Endothelial cell of umbilical vein (primary cell): ENCODE data around the gene RGS7. TPM values are rescaled to one million over a fixed set of nuclear protein-coding genes. Genes with fewer than 3 reads are reported as not detected.

ENCODE experiments used
- BruUV-seq: library from RNA; stranded (reverse); fragments of 400-500 nt; replicated peaks from 2 replicates; lab custom pipeline; 2021; lab: Mats Ljungman, UMichigan
- CTCF ChIA-PET: fragments of 300-600, 350-600 bp; sonication (Branson Sonifier 250); formaldehyde crosslinking; loops from one replicate; lab custom pipeline; 2021; ENCODE audit warnings: antibody characterized with exemption, inconsistent platforms; lab: Charles Lee
- POLR2A ChIA-PET: fragments of 300-600, 350-600 bp; sonication (Branson Sonifier 250); formaldehyde crosslinking; loops from one replicate; lab custom pipeline; 2021; ENCODE audit warnings: antibody characterized with exemption, inconsistent platforms; lab: Charles Lee
- DNase-seq: peaks from one replicate; pipeline ENCODE4 v3.0.0-alpha.2; 2011; ENCODE audit warnings: low read depth, low spot score
- FAIRE-seq: peaks from 2 replicates; lab custom pipeline; 2011; peaks lifted over from hg19 to GRCh38; lab: Jason Lieb, UNC
- H2AFZ ChIP-seq: 2 replicates; pipeline ENCODE4 v1.6.0; 2012; ENCODE audit warnings: low read depth, low read length, control low read depth, inconsistent platforms
- H3K27ac ChIP-seq: 2 replicates; pipeline ENCODE4 v1.5.1; 2011; ENCODE audit warnings: low read depth, mild to moderate bottlenecking, control low read depth, low read length, moderate library complexity; ENCODE audit not compliant: insufficient read depth
- H3K27me3 ChIP-seq, 2 experiments: 2 replicates each; pipeline versions ENCODE4 v1.6.0 to v1.6.1; 2011; ENCODE audit warnings: low read length in 2 of 2, mixed read lengths in 1 of 2; ENCODE audit not compliant: control insufficient read depth in 2 of 2, insufficient read depth in 2 of 2
- H3K36me3 ChIP-seq, 2 experiments: 2 replicates in 1 of 2; 3 replicates in 1 of 2; pipeline ENCODE4 v1.5.1; 2011; ENCODE audit warnings: low read length in 2 of 2, mild to moderate bottlenecking in 1 of 2, moderate library complexity in 1 of 2; ENCODE audit not compliant: control insufficient read depth in 2 of 2, insufficient read depth in 2 of 2; ENCODE audit errors: extremely low read depth in 1 of 2
- H3K4me1 ChIP-seq: 3 replicates; pipeline ENCODE4 v1.5.1; 2011; ENCODE audit warnings: mild to moderate bottlenecking, low read length; ENCODE audit not compliant: control insufficient read depth, insufficient read depth; ENCODE audit errors: extremely low read depth
- H3K4me2 ChIP-seq: 2 replicates; pipeline ENCODE4 v1.6.1; 2011; ENCODE audit warnings: low read length, control low read depth, mixed read lengths; ENCODE audit not compliant: insufficient read depth
- H3K4me3 ChIP-seq, 3 experiments: fragments of 200-600 bp in 1 of 3; sonication (generic), shearing (Covaris generic) in 1 of 3; replicated peaks in 1 of 3; 2 replicates each; pipeline ENCODE4 v1.5.1; 2011 to 2016; ENCODE audit warnings: control low read depth in 3 of 3, low read length in 3 of 3, mild to moderate bottlenecking in 2 of 3, inconsistent platforms in 1 of 3, low read depth in 1 of 3, moderate library complexity in 1 of 3; ENCODE audit not compliant: insufficient read depth in 1 of 3
- H3K79me2 ChIP-seq: 2 replicates; pipeline ENCODE4 v1.6.0; 2012; ENCODE audit warnings: low read length, inconsistent platforms; ENCODE audit not compliant: control insufficient read depth, insufficient read depth
- H3K9ac ChIP-seq: replicated peaks from 2 replicates; pipeline ENCODE3; 2011; ENCODE audit warnings: low read length, control low read depth; ENCODE audit not compliant: insufficient read depth; ENCODE audit errors: extremely low read depth
- H3K9me1 ChIP-seq: replicated peaks from 3 replicates; pipeline ENCODE4 v1.6.0; 2011; ENCODE audit warnings: mild to moderate bottlenecking, low read length; ENCODE audit not compliant: control insufficient read depth, insufficient read depth; ENCODE audit errors: extremely low read depth
- H3K9me3 ChIP-seq: replicated peaks from 2 replicates; pipeline ENCODE4 v1.5.1; 2012; ENCODE audit warnings: low read length, inconsistent platforms; ENCODE audit not compliant: control insufficient read depth, insufficient read depth
- H4K20me1 ChIP-seq: replicated peaks from 2 replicates; pipeline ENCODE3; 2011; ENCODE audit warnings: mild to moderate bottlenecking, low read length; ENCODE audit not compliant: control insufficient read depth, insufficient read depth; ENCODE audit errors: extremely low read depth
- EZH2 ChIP-seq: IDR thresholded peaks from 2 replicates; pipeline ENCODE4 v1.6.1; 2012; ENCODE audit warnings: borderline replicate concordance, low read depth, mild to moderate bottlenecking, moderate library complexity, low read length, inconsistent platforms; ENCODE audit not compliant: severe bottlenecking
- FOS ChIP-seq: IDR thresholded peaks from 2 replicates; pipeline ENCODE4 v1.6.1; 2011; ENCODE audit warnings: mild to moderate bottlenecking, low read length, moderate library complexity, borderline replicate concordance; ENCODE audit not compliant: insufficient read depth
- GATA2 ChIP-seq: IDR thresholded peaks from 2 replicates; pipeline ENCODE4 v1.7.0; 2011; ENCODE audit warnings: low read depth, mild to moderate bottlenecking, moderate library complexity, mixed read lengths, low read length; ENCODE audit not compliant: insufficient read length, insufficient read depth
- JUN ChIP-seq: IDR thresholded peaks from 2 replicates; pipeline ENCODE4 v1.6.1; 2011; ENCODE audit warnings: borderline replicate concordance, low read depth; ENCODE audit not compliant: insufficient read length, insufficient read depth
- MYC ChIP-seq: IDR thresholded peaks from one replicate; pipeline ENCODE4 v1.6.1; 2011; ENCODE audit warnings: mild to moderate bottlenecking, low read depth, low read length
- POLR2A ChIP-seq: IDR thresholded peaks from 2 replicates; pipeline ENCODE4 v1.6.1; 2012; ENCODE audit warnings: low read depth, mild to moderate bottlenecking, control low read depth, low read length
- POLR2AphosphoS5 ChIP-seq: IDR thresholded peaks from 2 replicates; pipeline ENCODE4 v1.6.1; 2012; ENCODE audit warnings: low read depth, mild to moderate bottlenecking, control low read depth, low read length, moderate library complexity; ENCODE audit not compliant: insufficient read depth
- dilution Hi-C: fragments of 300-500 bp; cut with MboI; formaldehyde crosslinking; loops from one replicate; pipeline ENCODE4 v1.15.0; 2019; ENCODE audit warnings: low sequenced_read_pairs; ENCODE audit not compliant: extremely low pct_ligation_motif_present
- intact Hi-C: fragments of 100-400 bp; cut with micrococcal nuclease; formaldehyde crosslinking; loops from one replicate; pipeline ENCODE4 v1.10.0; 2022
- polyA plus RNA-seq, 4 experiments: library from polyadenylated mRNA; depleted of rRNA in 3 of 4; stranded (reverse) in 3 of 4; unstranded in 1 of 4; fragments of >200 nt; gene quantifications; 2 replicates each; pipeline versions ENCODE4 v1.2.1 to v1.2.3, GENCODE V29; 2011 to 2012; ENCODE audit warnings: missing spikeins in 1 of 4
- total RNA-seq: library from RNA; stranded (reverse); gene quantifications from 2 replicates; pipeline ENCODE4 v1.2.3, GENCODE V29; 2021
- TF ChIP-seq, protein P1 (sequence below): IDR thresholded peaks from 2 replicates; pipeline ENCODE4 v1.6.1; 2011; ENCODE audit not compliant: insufficient read depth, insufficient read length
- TF ChIP-seq, protein P2 (sequence below), 2 donors: IDR thresholded peaks; 1 replicate in 1 of 2; 2 replicates in 1 of 2; pipeline ENCODE4 v1.5.1; 2011; ENCODE audit warnings: low read length in 2 of 2, mild to moderate bottlenecking in 2 of 2, moderate library complexity in 2 of 2, control low read depth in 1 of 2, inconsistent platforms in 1 of 2, low read depth in 1 of 2; ENCODE audit not compliant: insufficient read depth in 1 of 2; ENCODE audit errors: extremely low read depth in 1 of 2

Gene RGS7
- total and polyA plus RNA-seq, 2 donors (not counting 3 experiments of a cell fraction or from before 2014, with no cell fraction given) = 0.43 to 0.44 TPM

DNA sequence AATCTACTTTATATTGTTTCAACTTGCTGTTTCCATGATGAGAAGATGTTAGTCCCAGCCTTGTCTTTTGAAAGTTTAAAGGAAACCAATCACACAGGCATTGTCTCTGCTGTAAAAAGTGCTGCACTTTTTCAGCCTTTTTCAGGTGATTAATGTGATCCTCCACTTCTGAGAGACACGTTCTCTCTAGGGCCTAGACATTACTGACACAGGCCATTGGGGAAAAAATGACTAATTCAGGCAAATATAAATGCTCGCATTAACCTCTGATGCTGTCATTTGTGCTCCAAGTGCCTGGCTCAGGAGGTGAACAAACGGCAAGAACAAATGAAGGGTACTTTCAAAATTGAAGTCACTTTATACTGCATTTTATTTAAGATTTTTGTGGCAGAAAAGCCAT, 32.4 kb upstream of the RGS7 start:
- ChIA-PET CTCF (no interaction called here), POLR2A (no interaction called here)
- H3K79me2 ChIP-seq = no peaks in the 10 kb centered on the region
- no TSS peak for BruUV-seq
- H4K20me1 ChIP-seq = no peaks in the 10 kb centered on the region
- no peak overlapping the region for H3K9ac ChIP-seq
- dilution Hi-C loops = no loop called here
- TF ChIP-seq, protein P1, sequence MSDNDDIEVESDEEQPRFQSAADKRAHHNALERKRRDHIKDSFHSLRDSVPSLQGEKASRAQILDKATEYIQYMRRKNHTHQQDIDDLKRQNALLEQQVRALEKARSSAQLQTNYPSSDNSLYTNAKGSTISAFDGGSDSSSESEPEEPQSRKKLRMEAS = no peak
- TF ChIP-seq POLR2A = no peak
- no peak for TF ChIP-seq EZH2
- TF ChIP-seq GATA2 = no peak
- TF ChIP-seq POLR2AphosphoS5 = no peak
- no peak for TF ChIP-seq MYC
- TF ChIP-seq FOS = no peak
- no peak for TF ChIP-seq JUN
- TF ChIP-seq, protein P2, sequence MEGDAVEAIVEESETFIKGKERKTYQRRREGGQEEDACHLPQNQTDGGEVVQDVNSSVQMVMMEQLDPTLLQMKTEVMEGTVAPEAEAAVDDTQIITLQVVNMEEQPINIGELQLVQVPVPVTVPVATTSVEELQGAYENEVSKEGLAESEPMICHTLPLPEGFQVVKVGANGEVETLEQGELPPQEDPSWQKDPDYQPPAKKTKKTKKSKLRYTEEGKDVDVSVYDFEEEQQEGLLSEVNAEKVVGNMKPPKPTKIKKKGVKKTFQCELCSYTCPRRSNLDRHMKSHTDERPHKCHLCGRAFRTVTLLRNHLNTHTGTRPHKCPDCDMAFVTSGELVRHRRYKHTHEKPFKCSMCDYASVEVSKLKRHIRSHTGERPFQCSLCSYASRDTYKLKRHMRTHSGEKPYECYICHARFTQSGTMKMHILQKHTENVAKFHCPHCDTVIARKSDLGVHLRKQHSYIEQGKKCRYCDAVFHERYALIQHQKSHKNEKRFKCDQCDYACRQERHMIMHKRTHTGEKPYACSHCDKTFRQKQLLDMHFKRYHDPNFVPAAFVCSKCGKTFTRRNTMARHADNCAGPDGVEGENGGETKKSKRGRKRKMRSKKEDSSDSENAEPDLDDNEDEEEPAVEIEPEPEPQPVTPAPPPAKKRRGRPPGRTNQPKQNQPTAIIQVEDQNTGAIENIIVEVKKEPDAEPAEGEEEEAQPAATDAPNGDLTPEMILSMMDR (IDR thresholded peaks at IDR 0.05; ENCODE audit: extremely low read depth in 1 of 2, insufficient read depth in 1 of 2, low read depth in 1 of 2, low read length in 2 of 2) = no peak
- FAIRE-seq (no peak), DNase-seq (no peak)
- no peak overlapping the region for H3K4me3 ChIP-seq
- no peak overlapping the region for H2AFZ ChIP-seq
- H3K4me2 ChIP-seq = no peak overlapping the region
- H3K4me1 ChIP-seq = no peaks in the 10 kb centered on the region
- no peaks in the 10 kb centered on the region for H3K27me3 ChIP-seq
- no peaks in the 10 kb centered on the region for H3K9me1 ChIP-seq
- no peak overlapping the region for H3K27ac ChIP-seq
- intact Hi-C loops = no loop called here
- H3K36me3 ChIP-seq = no peaks in the 10 kb centered on the region
- H3K9me3 ChIP-seq = no peaks in the 10 kb centered on the region
